Psoas muscle (tissue), 8 donors: ENCODE results near the gene FBLN5. TPM values are rescaled to one million over a fixed set of nuclear protein-coding genes. Genes with fewer than 3 reads are reported as not detected.
A peak's percentile ranks its signal among the peaks of the same experiment; 100 is the strongest.

Experiments used
- ATAC-seq, 4 donors: fragments of 200-7000 bp; cut with Tn5 transposase; one replicate each; pipeline ENCODE4 v1.9.1; 2020; ENCODE audit warnings: moderate library complexity in 3 of 4, mild to moderate bottlenecking in 2 of 4
- DNase-seq, 2 donors: peaks; one replicate each; pipeline ENCODE4 v3.0.0-alpha.2; 2020
- H3K27ac ChIP-seq: fragments of 200-600 bp; one replicate; pipeline ENCODE4 v1.8.0; 2022
- H3K27me3 ChIP-seq, 3 donors: fragments of 200-600 bp in 1 of 3; one replicate each; pipeline versions ENCODE4 v1.6.1 to v1.8.0; 2013 to 2022; ENCODE audit warnings: low read length in 2 of 3, mild to moderate bottlenecking in 2 of 3, moderate library complexity in 1 of 3; ENCODE audit not compliant: insufficient read depth in 3 of 3
- H3K36me3 ChIP-seq, 2 donors: fragments of 200-600 bp in 1 of 2; one replicate each; pipeline versions ENCODE4 v1.6.1 to v1.8.0; 2013 to 2022; ENCODE audit warnings: low read depth in 1 of 2, mild to moderate bottlenecking in 1 of 2, moderate library complexity in 1 of 2; ENCODE audit not compliant: insufficient read depth in 1 of 2
- H3K4me1 ChIP-seq: fragments of 200-600 bp; one replicate; pipeline ENCODE4 v1.8.0; 2022
- H3K4me3 ChIP-seq: fragments of 200-600 bp; one replicate; pipeline ENCODE4 v1.8.0; 2022; ENCODE audit warnings: mild to moderate bottlenecking
- H3K9me3 ChIP-seq: fragments of 200-600 bp; one replicate; pipeline ENCODE4 v1.8.0; 2022
- WGBS, 3 donors: extraction: QIAGEN DNeasy Blood & Tissue Kit; methylation state at CpG; one replicate each; pipeline versions ENCODE4 v1.1.6 to v1.1.7; 2013; 5-methylcytosine and 5-hydroxymethylcytosine counted together
- intact Hi-C, 2 donors: fragments of 100-400 bp; cut with DNase I; formaldehyde crosslinking; loops; one replicate each; pipeline versions ENCODE4 v1.11.0 to v1.14.2; 2022
- polyA plus RNA-seq, 3 donors: library from polyadenylated mRNA; stranded (reverse); fragments of 200-250 nt; gene quantifications; one replicate each; pipeline ENCODE4 v1.2.3, GENCODE V29; 2013
- total RNA-seq, 4 donors: library from RNA; stranded (reverse); fragmentation: NEBNext Ultra II Directional in 2 of 4; extraction: Animal tissue kit (Norgen Biotek cat#: 25700) in 2 of 4; gene quantifications; one replicate each; pipeline versions ENCODE4 v1.2.1 to v1.2.4, GENCODE V29; 2021 to 2023
- TF ChIP-seq, protein P1 (sequence below): fragments of 200-600 bp; IDR thresholded peaks from one replicate; pipeline ENCODE4 v1.8.0; 2022; ENCODE audit warnings: antibody characterized with exemption
- donor health status: healthy with polysubstance abuse.
- donor health status: DM: no; HTN: no; CAD: no; lungs with moderate emphysema.
- donor health status: Bipolar disorder and iron deficiency.
- donor health status: healthy.
- donor health status: DM: yes; HTN: yes; CAD: no.
- donor health status: DM: no; HTN: no; CAD: no.
- donor health status: DM: no; HTN: no; CAD: no.
- donor health status: DM: yes; HTN: yes; CAD: no.

Gene FBLN5
- total and polyA plus RNA-seq, 7 donors = 12.3 to 37.8 (median 16.7) TPM

DNA sequence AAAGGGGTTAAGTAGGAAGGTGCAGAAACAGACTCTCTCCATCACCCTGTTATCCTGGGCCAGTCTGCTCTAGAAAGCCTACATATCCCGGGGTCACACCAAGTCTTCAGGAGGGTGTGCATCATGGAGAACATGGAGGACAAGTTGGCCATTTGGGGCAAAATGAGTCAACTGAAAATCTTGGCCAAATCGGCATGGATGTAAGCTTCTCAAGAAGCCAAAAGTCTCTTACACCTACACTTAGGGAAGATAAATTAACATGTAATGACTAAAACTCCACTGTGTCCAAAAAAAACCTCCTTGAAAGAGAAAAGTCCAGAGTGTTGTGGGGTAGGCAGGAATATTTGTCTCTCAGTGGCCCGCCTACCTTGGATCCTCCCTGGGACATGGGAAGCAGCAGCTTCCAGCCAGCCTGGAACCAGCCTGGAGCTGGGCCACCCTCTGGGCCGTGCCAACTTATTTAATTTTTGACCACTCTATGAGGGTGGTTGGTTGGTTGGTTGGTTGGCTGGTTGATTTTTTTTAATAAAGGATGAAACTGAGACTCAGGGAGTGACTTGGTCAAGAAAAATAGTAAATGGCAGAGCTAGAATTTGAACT lies 62.3 kb downstream of the FBLN5 start:
- TF ChIP-seq, protein P1, sequence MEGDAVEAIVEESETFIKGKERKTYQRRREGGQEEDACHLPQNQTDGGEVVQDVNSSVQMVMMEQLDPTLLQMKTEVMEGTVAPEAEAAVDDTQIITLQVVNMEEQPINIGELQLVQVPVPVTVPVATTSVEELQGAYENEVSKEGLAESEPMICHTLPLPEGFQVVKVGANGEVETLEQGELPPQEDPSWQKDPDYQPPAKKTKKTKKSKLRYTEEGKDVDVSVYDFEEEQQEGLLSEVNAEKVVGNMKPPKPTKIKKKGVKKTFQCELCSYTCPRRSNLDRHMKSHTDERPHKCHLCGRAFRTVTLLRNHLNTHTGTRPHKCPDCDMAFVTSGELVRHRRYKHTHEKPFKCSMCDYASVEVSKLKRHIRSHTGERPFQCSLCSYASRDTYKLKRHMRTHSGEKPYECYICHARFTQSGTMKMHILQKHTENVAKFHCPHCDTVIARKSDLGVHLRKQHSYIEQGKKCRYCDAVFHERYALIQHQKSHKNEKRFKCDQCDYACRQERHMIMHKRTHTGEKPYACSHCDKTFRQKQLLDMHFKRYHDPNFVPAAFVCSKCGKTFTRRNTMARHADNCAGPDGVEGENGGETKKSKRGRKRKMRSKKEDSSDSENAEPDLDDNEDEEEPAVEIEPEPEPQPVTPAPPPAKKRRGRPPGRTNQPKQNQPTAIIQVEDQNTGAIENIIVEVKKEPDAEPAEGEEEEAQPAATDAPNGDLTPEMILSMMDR = no peak
- DNase-seq (no peak), ATAC-seq (peak in 1 of 4 donors; percentile 41)
- WGBS, 3 donors = 54 to 78% (median 55%) methylated on average over 4 of the region's 4 CpGs
- H3K9me3 ChIP-seq = no peaks in the 10 kb centered on the region
- peak overlapping the region; percentile 30 for H3K27ac ChIP-seq
- no peaks in the 10 kb centered on the region for H3K36me3 ChIP-seq
- H3K27me3 ChIP-seq = peaks cover 0 to 10% (median 3%) of the 10 kb centered on the region in 3 donors
- H3K4me1 ChIP-seq = peaks cover 4% of the 10 kb centered on the region
- intact Hi-C loops = no loop called here
- H3K4me3 ChIP-seq = no peak overlapping the region

DNA sequence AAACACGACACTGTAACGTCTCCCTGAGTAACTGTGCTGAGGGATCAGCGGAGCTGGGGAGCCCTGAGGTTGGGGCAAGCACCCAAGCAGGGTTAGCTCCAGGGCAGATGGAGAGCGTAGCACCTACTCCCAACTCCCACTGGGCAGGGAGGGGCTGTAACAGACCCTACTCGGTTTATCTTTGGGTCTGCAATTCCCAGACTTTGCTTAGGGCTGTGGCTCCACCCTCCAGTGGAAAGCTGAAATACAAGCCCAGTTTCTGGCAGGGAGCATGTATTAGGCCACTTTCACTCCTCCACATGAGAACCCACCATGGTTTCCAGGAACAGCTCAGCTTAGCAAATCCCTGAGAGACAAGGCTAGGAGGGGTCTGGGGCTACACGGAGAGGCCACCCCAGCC lies 62.8 kb downstream of the FBLN5 start:
- no peaks in the 10 kb centered on the region for H3K9me3 ChIP-seq
- no peaks in the 10 kb centered on the region for H3K36me3 ChIP-seq
- no peaks in the 10 kb centered on the region for H3K4me1 ChIP-seq
- ATAC-seq (peak in 3 of 4 donors; percentile 36 to 53 (median 49)), DNase-seq (peak in 1 of 2 donors; percentile 61)
- H3K27ac ChIP-seq = peak overlapping the region; percentile 30
- H3K27me3 ChIP-seq = peaks cover 0 to 10% (median 3%) of the 10 kb centered on the region in 3 donors
- intact Hi-C loops = no loop called here
- no peak overlapping the region for H3K4me3 ChIP-seq
- TF ChIP-seq, protein P1 = no peak
- WGBS, 3 donors = 39 to 63% (median 47%) methylated on average over 6 of the region's 6 CpGs

DNA sequence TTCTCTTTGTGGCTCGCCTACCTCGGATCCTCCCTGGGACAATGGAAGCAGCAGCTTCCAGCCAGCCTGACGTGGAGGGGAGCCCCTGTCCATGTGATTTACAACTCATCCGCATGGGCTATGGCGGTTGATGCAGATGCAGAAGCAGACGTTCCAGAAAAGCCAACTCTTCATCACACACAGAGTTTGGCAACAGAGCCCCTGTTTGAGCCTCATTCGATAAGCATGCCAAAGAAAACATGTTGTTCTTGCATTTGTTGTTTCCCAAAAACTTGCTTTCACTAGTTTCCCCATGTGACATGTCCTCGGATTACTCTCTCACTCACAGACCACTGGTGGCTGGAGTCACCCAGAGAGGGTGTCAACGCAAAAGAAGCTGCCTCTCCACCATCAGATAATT lies 63.7 kb downstream of the FBLN5 start:
- Histone ChIP-seq H3K4me1 (no peaks in the 10 kb centered on the region), H3K9me3 (no peaks in the 10 kb centered on the region), H3K27me3 (peaks cover 0 to 10% (median 3%) of the 10 kb centered on the region in 3 donors), H3K27ac (no peak overlapping the region), H3K36me3 (no peaks in the 10 kb centered on the region), H3K4me3 (no peak overlapping the region)
- peak; percentile 69 to 85 for DNase-seq
- intact Hi-C loops = no loop called here
- WGBS, 3 donors = 25 to 35% (median 27%) methylated on average over 9 of the region's 9 CpGs
- ATAC-seq = peak; percentile 52 to 79 (median 60)
- TF ChIP-seq, protein P1 = no peak

DNA sequence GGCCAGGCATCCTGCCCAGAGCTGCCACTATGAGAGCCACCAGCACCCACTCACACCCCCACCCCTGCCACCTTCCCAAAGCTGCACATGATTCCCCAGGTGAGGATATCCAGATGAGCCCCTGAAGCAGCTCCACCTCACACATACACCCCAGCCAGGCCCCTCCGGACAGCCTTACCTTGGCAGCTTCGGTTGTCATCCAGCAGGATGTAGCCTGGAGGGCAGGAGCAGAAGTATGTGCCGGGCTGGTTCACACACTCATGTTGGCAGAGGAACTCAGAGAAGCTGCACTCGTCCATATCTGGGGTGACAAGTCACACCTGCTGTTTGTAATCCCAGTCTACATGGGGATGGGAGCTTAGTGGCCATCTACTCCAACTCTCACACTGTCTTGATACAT lies 64.7 kb downstream of the FBLN5 start:
- H3K36me3 ChIP-seq = no peaks in the 10 kb centered on the region
- H3K27me3 ChIP-seq = peaks cover 0 to 10% (median 3%) of the 10 kb centered on the region in 3 donors
- H3K27ac ChIP-seq = peak overlapping the region; percentile 30
- ATAC-seq (no peak), DNase-seq (no peak)
- intact Hi-C loops = no loop called here
- no peak overlapping the region for H3K4me3 ChIP-seq
- H3K9me3 ChIP-seq = no peaks in the 10 kb centered on the region
- TF ChIP-seq, protein P1 = no peak
- no peaks in the 10 kb centered on the region for H3K4me1 ChIP-seq
- 22 to 41% (median 31%) methylated on average over 4 of the region's 4 CpGs for WGBS, 3 donors

DNA sequence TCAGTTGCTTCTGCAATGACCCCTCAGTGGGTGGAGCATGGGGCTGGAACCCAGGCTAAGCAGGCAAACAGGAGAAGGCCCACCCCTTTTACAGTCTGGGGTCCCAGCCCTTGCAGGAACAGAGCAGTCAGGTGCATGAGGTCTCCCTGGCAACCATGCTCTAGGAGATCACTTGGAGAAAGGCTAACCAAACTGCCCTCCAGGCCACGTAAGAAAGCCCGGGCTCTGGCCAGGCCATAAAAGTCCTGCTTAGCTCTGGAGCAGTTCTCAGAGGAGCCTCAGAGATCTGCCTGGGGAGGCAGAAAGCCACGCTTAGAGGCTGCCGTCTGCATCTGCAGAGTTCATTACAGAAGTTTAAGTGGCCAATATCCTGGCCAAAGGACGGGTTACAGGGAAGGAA lies 65.1 kb downstream of the FBLN5 start:
- H3K27ac ChIP-seq = no peak overlapping the region
- DNase-seq (no peak), ATAC-seq (no peak)
- no peaks in the 10 kb centered on the region for H3K4me1 ChIP-seq
- H3K36me3 ChIP-seq = no peaks in the 10 kb centered on the region
- TF ChIP-seq, protein P1 = no peak
- no peaks in the 10 kb centered on the region for H3K9me3 ChIP-seq
- no peak overlapping the region for H3K4me3 ChIP-seq
- intact Hi-C loops = no loop called here
- WGBS, 3 donors = 27 to 46% (median 29%) methylated on average over 5 of the region's 5 CpGs
- H3K27me3 ChIP-seq = peaks cover 0 to 10% (median 3%) of the 10 kb centered on the region in 3 donors
